Gastroesophageal sphincter (tissue), 4 donors: ENCODE measurements around the gene CHRNA9. TPM values are rescaled to one million over a fixed set of nuclear protein-coding genes. Genes with fewer than 3 reads are reported as not detected.

ENCODE experiments used
- ATAC-seq: fragments of 150-250 bp; one replicate; pipeline ENCODE4 v1.9.1; 2016; ENCODE audit warnings: mild to moderate bottlenecking, moderate library complexity
- H3K27ac ChIP-seq, 4 donors: fragments of 200-600 bp; sonication (generic) in 3 of 4; 1 replicate in 3 of 4; 2 replicates in 1 of 4; pipeline ENCODE4 v1.5.1; 2016 to 2019
- H3K27me3 ChIP-seq: fragments of 200-600 bp; sonication (generic); one replicate; pipeline ENCODE4 v1.5.1; 2019
- H3K36me3 ChIP-seq, 2 donors: fragments of 200-600 bp; sonication (generic); one replicate each; pipeline ENCODE4 v1.5.1; 2019; ENCODE audit warnings: control low read depth in 1 of 2
- H3K4me1 ChIP-seq, 3 donors: fragments of 200-600 bp; sonication (generic); 1 replicate in 2 of 3; 2 replicates in 1 of 3; pipeline ENCODE4 v1.5.1; 2016 to 2019; ENCODE audit warnings: control low read depth in 2 of 3
- H3K4me3 ChIP-seq, 2 donors: fragments of 200-600 bp; sonication (generic); one replicate each; pipeline ENCODE4 v1.5.1; 2019; ENCODE audit warnings: mild to moderate bottlenecking in 1 of 2, moderate library complexity in 1 of 2
- H3K9me3 ChIP-seq, 3 donors: fragments of 200-600 bp; sonication (generic); one replicate each; pipeline ENCODE4 v1.5.1; 2017 to 2019; ENCODE audit warnings: control low read depth in 2 of 3
- CTCF ChIP-seq, 4 experiments: fragments of 200-600 bp in 2 of 4; fragments of 450-650 bp in 2 of 4; sonication (generic) in 1 of 4; IDR thresholded peaks; one replicate each; pipeline ENCODE4 v1.5.1; 2017 to 2019; ENCODE audit warnings: antibody characterized with exemption in 4 of 4, mild to moderate bottlenecking in 2 of 4, moderate library complexity in 2 of 4
- EP300 ChIP-seq: sonication (generic); formaldehyde crosslinking; IDR thresholded peaks from one replicate; pipeline ENCODE4 v1.6.1; 2017; ENCODE audit warnings: antibody characterized with exemption, mild to moderate bottlenecking
- POLR2A ChIP-seq, 2 donors: fragments of 450-650 bp; IDR thresholded peaks; one replicate each; pipeline ENCODE4 v1.6.1; 2017; ENCODE audit warnings: antibody characterized with exemption in 2 of 2, mild to moderate bottlenecking in 2 of 2, moderate library complexity in 1 of 2
- POLR2AphosphoS5 ChIP-seq: sonication (generic); formaldehyde crosslinking; IDR thresholded peaks from one replicate; pipeline ENCODE4 v1.6.1; 2017; ENCODE audit warnings: antibody characterized with exemption
- WGBS, 2 donors: methylation state at CpG; one replicate each; pipeline ENCODE4 v1.1.5; 2018; ENCODE audit warnings: low coverage in 1 of 2; 5-methylcytosine and 5-hydroxymethylcytosine counted together
- total RNA-seq, 4 donors: library from RNA; depleted of rRNA; stranded (reverse); fragments of >200 nt; gene quantifications; one replicate each; pipeline ENCODE4 v1.1.0, GENCODE V29; 2016

CHRNA9 gene
- total RNA-seq, 4 donors from 2014 or later = not detected

GRCh38 chr4:40399578-40399977, 64.4 kb downstream of the CHRNA9 start:
- no peaks in the 10 kb centered on the region for H3K36me3 ChIP-seq
- H3K4me1 ChIP-seq = peaks cover 0 to 13% (median 0%) of the 10 kb centered on the region in 3 donors
- WGBS, 2 donors = 68 to 77% methylated on average over 2 to 3 of the region's 3 CpGs
- no peaks in the 10 kb centered on the region for H3K27me3 ChIP-seq
- no peaks in the 10 kb centered on the region for H3K9me3 ChIP-seq
- no peak overlapping the region for H3K4me3 ChIP-seq
- no peak for ATAC-seq
- no peak overlapping the region for H3K27ac ChIP-seq
- no peak for TF ChIP-seq CTCF (IDR thresholded peaks at IDR 0.05)
- no peak for TF ChIP-seq POLR2AphosphoS5
- TF ChIP-seq POLR2A (IDR thresholded peaks at IDR 0.05) = no peak
- TF ChIP-seq EP300 = no peak

- H3K4me3 ChIP-seq = no peak overlapping the region
- H3K27me3 ChIP-seq = no peaks in the 10 kb centered on the region
- H3K36me3 ChIP-seq = no peaks in the 10 kb centered on the region
- TF ChIP-seq POLR2A (IDR thresholded peaks at IDR 0.05) = no peak
- TF ChIP-seq POLR2AphosphoS5 = no peak
- TF ChIP-seq EP300 = no peak
- no peak for TF ChIP-seq CTCF (IDR thresholded peaks at IDR 0.05)
- WGBS, 2 donors = 90 to 98% methylated on average over 2 to 6 of the region's 6 CpGs
- H3K9me3 ChIP-seq = no peaks in the 10 kb centered on the region
- peaks cover 0 to 9% (median 0%) of the 10 kb centered on the region in 3 donors for H3K4me1 ChIP-seq
- H3K27ac ChIP-seq = no peak overlapping the region
- no peak for ATAC-seq
These were observed 66.0 kb downstream of the CHRNA9 start for GRCh38 chr4:40401096-40401495.

GRCh38 chr4:40401631-40402030, 66.5 kb downstream of the CHRNA9 start:
- no peak for TF ChIP-seq EP300
- no peak for TF ChIP-seq CTCF (IDR thresholded peaks at IDR 0.05)
- no peak for TF ChIP-seq POLR2A (IDR thresholded peaks at IDR 0.05)
- TF ChIP-seq POLR2AphosphoS5 = no peak
- Histone ChIP-seq H3K4me1 (peaks cover 0 to 4% (median 0%) of the 10 kb centered on the region in 3 donors), H3K27ac (no peak overlapping the region), H3K27me3 (no peaks in the 10 kb centered on the region), H3K9me3 (peaks cover 0 to 4% (median 0%) of the 10 kb centered on the region in 3 donors), H3K36me3 (no peaks in the 10 kb centered on the region), H3K4me3 (no peak overlapping the region)
- WGBS, 2 donors = 29 to 44% methylated on average over 8 of the region's 8 CpGs
- no peak for ATAC-seq

GRCh38 chr4:40402556-40402955, 67.4 kb downstream of the CHRNA9 start:
- no peak for ATAC-seq

More at GRCh38 chr4:40402556-40402955, 67.4 kb downstream of the CHRNA9 start:
- no peaks in the 10 kb centered on the region for H3K4me1 ChIP-seq
- WGBS, 2 donors = 63 to 100% methylated on average over 1 of the region's 1 CpG
- H3K27me3 ChIP-seq = no peaks in the 10 kb centered on the region
- TF ChIP-seq POLR2AphosphoS5 = no peak
- TF ChIP-seq POLR2A (IDR thresholded peaks at IDR 0.05) = no peak
- no peak for TF ChIP-seq CTCF (IDR thresholded peaks at IDR 0.05)
- no peak for TF ChIP-seq EP300
- H3K9me3 ChIP-seq = peaks cover 0 to 9% (median 0%) of the 10 kb centered on the region in 3 donors
- H3K4me3 ChIP-seq = no peak overlapping the region
- H3K27ac ChIP-seq = no peak overlapping the region
- H3K36me3 ChIP-seq = no peaks in the 10 kb centered on the region
